GM12873 (cell line): ENCODE data around the gene JARID2.

Experiments used
- TF ChIP-seq, protein P1 (sequence below): IDR thresholded peaks from 2 replicates; pipeline ENCODE4 v1.5.1; 2012; ENCODE audit warnings: low read depth, mild to moderate bottlenecking, moderate library complexity, low read length, control low read depth; ENCODE audit not compliant: insufficient read depth; ENCODE audit errors: missing control alignments

The JARID2 gene

DNA sequence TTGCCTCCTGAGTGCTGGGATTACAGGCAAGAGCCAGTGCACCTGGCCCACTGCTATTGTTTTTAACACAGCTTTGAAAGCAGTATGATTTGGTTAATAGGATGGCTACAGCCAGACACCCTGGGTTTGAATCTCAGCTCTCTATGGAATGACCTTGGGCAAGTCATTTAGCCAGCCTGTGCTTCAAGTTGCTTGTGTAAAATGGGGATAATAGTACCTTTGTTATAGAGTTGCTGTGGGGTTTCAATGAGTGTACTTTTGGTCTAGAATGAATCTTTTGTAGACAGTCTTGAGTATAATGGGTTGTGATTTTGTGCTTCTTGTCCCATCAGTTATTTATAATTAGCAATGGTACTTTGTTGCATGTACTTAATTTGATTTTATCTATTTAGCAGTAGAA lies 70.9 kb downstream of the JARID2 start:
- TF ChIP-seq, protein P1, sequence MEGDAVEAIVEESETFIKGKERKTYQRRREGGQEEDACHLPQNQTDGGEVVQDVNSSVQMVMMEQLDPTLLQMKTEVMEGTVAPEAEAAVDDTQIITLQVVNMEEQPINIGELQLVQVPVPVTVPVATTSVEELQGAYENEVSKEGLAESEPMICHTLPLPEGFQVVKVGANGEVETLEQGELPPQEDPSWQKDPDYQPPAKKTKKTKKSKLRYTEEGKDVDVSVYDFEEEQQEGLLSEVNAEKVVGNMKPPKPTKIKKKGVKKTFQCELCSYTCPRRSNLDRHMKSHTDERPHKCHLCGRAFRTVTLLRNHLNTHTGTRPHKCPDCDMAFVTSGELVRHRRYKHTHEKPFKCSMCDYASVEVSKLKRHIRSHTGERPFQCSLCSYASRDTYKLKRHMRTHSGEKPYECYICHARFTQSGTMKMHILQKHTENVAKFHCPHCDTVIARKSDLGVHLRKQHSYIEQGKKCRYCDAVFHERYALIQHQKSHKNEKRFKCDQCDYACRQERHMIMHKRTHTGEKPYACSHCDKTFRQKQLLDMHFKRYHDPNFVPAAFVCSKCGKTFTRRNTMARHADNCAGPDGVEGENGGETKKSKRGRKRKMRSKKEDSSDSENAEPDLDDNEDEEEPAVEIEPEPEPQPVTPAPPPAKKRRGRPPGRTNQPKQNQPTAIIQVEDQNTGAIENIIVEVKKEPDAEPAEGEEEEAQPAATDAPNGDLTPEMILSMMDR: no peak

DNA sequence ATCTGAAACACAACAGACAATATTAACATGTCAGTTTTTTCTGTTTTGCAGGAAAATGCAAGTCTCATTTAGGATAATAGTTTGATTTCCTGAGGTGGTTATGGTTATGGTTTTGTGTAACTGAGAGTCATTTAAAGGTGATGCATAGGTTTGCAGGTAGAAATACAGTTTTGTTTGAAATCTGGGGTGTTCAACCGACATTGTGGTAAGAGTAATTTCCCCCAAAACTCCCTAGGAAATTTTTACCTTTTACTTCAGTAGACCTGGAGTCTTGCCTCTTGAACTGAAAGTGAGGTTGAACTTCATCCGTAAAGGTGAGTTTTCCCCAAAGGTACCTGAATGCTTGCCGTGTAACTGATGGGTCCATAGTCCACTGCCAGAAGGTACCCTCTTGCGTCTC lies 71.4 kb downstream of the JARID2 start:
- TF ChIP-seq, protein P1: no peak

DNA sequence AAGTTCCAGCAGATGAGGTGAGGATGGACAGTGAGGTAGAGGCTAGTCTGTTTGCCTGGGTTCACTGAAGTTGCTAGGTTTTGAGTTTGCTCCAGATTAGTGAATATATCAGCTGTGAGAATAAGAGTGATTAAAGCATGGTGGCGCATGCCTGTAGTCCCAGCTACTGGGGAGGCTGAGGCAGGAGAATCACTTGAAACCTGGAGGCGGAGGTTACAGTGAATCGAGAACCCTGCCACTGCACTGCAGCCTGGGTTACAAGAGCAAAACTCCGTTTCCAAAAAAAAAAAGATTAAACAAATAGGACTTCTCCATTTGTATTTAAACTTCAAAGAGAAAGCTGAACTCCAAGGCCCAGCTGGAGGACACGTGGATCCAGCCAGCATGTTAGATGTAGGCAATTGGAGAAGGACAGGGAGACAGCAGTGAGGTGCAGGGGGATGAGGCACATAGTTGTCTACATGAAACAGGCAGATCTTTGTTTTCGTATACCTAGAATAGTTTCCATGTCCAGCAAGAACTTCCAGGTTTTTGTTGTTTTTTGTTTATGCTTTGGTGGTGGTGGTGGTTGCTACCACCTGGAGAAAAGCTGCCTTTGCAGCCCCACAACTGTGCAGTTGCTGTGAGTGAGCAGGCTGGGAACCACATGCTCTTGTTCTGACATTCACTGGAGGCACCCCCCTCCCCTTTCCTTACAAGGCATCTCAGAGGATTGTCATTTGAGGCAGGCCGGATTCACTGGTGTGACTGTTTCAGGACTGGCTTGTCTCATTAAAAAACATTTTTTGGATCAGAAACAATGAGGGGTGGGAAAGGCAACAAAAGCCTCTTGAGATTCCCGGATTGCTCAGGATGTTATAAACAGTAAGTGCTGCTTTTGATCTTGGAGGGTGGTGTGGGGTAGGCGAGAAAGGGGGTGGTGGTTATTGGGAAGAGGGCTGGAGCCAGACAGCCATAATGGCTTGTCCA lies 72.3 kb downstream of the JARID2 start:
- TF ChIP-seq, protein P1: no peak

- TF ChIP-seq, protein P1: no peak
Measured at GRCh38 chr6:15319677-15320076, 73.8 kb downstream of the JARID2 start.

DNA sequence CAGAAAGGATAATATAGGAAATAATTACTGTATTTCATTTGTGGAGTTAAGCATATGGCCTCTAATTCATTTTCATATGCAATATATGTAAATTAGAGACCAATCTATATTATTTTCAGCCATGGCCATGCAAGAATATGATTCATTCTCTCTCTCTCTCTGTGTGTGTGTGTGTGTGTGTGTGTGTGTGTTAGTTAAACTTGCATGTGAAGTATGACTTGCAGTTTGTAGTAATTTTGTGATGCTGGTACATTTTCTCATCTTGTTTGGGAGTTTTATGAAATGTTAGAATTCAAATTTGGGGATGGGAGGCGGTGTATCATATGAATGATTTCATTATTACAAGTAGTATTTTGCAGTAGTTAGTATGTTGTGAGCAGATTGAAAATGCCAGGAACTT lies 74.8 kb downstream of the JARID2 start:
- TF ChIP-seq, protein P1: no peak

DNA sequence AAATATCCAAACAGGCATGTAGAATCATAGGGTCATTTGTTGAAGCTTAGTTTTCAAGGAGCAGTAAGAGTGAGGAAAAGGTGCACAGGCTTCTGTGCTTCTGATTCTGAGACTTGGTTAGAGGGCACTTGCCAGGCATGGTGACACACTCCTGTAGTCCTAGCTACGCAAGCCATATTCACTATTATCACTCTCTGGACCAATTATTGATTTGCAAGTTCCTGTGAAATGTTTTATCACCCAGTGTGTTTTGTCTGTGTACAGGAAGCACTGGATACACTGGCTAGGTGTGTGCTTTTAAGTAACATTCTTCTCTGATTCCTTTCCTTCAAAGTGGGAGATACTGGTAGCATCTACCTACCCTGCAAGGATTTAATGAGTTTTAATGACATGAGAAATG lies 76.3 kb downstream of the JARID2 start:
- TF ChIP-seq, protein P1: no peak

DNA sequence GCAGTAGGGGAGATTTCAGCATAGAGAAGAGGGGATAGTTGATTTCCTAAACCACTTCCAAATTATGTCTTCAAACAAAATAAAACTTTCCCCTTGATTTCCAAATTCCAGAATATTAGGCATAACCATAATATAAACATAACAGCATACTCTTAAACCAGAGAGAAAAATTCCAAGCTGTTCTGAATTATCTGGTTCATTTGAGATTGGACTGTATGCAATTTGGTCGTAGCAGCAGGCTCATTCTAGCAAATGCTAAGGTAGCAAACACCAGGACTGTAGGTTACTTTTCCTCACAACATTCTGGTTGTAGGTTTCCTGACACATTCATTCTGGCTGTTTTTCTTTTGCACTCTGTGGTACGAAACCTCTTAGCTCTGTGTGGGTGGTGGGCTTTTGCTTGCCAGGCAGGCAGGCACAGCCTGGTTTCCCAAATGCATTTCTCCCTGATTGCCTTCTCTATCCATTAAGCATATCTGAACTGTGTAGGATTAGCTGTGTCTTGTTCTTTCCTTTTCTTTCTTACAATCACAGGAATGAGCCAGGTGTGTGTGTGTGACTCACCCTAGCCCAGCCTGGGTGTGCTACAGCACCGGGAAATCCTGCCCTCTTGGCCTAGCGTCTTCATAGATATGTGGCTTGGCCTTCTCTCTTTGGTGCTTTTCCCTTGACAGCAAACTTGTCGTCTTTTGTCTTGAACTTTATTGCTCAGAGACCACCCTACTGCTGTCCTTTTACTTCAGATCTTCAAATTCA lies 77.1 kb downstream of the JARID2 start:
- TF ChIP-seq, protein P1: no peak
